SJCRH30 (cell line): ENCODE results near the gene HCST. TPM values are rescaled to one million over a fixed set of nuclear protein-coding genes. Genes with fewer than 3 reads are reported as not detected.

Experiments
- DNase-seq, 2 experiments: peaks; one replicate each; pipeline ENCODE4 v3.0.0-alpha.2; 2015 to 2020
- H3K27ac ChIP-seq: fragments of 250-450 bp; sonication (Bioruptor Pico); 2 replicates; pipeline ENCODE4 v1.5.1; 2020; ENCODE audit warnings: mild to moderate bottlenecking, moderate library complexity
- H3K27me3 ChIP-seq: fragments of 250-450 bp; sonication (Bioruptor Pico); 2 replicates; pipeline ENCODE4 v1.5.1; 2020; ENCODE audit warnings: mild to moderate bottlenecking, moderate library complexity
- H3K36me3 ChIP-seq: fragments of 250-450 bp; sonication (Bioruptor Pico); 2 replicates; pipeline ENCODE4 v1.5.1; 2020; ENCODE audit warnings: mild to moderate bottlenecking, moderate library complexity
- H3K4me1 ChIP-seq: fragments of 250-450 bp; sonication (Bioruptor Pico); 2 replicates; pipeline ENCODE4 v1.5.1; 2020; ENCODE audit warnings: mild to moderate bottlenecking, moderate library complexity
- H3K4me3 ChIP-seq: fragments of 250-450 bp; sonication (Bioruptor Pico); 2 replicates; pipeline ENCODE4 v1.5.1; 2020; ENCODE audit warnings: mild to moderate bottlenecking, moderate library complexity
- H3K9me3 ChIP-seq: fragments of 250-450 bp; sonication (Bioruptor Pico); replicated peaks from 2 replicates; pipeline ENCODE4 v1.5.1; 2020; ENCODE audit warnings: mild to moderate bottlenecking, moderate library complexity
- total RNA-seq: library from RNA; depleted of rRNA; stranded (reverse); fragments of >200 nt; shearing (Covaris generic); gene quantifications from 2 replicates; pipeline ENCODE4 v1.2.3, GENCODE V29; 2014; rRNA removed

HCST gene
- total RNA-seq, 1 experiment from 2014 or later, result not detected

DNA sequence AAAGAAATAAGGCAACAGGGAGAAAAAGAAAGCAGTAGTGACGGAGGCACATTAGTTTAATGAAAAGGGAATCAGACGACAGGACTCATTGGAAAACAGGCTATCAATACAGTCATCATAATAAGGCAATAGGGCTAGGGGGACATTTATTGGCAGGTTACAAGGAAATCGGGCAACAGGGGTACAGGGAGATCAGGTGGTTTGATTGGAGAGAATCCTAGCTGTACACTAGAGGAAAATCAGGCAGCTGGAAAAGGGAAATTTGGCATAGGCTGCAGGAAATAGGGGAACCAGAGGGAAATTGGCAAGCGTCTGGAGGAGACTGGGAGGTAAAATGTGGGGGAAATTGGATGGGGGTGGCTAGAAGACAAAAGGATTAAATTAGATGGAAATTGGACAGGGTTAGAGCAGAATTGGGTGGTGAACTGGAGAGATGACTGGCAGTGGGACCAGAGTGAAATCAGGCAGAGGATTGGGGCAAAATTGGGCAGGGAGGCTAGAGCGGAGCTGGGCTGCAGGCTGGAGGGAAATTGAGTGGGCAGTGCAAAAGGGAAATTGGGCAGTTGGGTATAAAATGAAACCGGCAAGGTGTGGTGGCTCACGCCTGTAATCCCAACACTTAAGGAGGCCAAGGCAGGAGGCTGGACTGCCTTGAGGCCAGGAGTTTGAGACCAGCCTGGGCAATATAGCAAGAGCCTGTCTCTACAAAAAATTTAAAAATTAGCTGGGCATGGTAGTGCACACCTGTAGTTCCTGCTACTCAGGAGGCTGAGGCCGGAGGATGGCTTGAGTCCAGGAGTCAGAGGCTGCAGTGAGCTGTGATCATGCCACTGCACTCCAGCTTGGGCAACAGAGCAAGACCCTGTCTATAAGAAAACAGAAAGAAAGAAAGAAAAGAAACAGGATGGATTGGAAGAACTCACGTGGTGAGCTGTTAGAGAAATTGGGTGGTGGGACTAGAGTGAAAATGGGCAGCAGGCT, 41.3 kb downstream of the HCST start:
- H3K4me1 ChIP-seq, result no peaks in the 10 kb centered on the region

DNA sequence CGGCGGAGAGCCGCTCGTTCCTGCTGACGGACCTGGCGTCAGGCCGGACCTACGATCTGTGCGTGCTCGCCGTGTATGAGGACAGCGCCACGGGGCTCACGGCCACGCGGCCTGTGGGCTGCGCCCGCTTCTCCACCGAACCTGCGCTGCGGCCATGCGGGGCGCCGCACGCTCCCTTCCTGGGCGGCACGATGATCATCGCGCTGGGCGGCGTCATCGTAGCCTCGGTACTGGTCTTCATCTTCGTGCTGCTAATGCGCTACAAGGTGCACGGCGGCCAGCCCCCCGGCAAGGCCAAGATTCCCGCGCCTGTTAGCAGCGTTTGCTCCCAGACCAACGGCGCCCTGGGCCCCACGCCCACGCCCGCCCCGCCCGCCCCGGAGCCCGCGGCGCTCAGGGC, 42.2 kb downstream of the HCST start:
- H3K27ac ChIP-seq, result no peak overlapping the region
- H3K36me3 ChIP-seq, result no peaks in the 10 kb centered on the region
- H3K27me3 ChIP-seq, result no peaks in the 10 kb centered on the region
- no peak for DNase-seq
- no peaks in the 10 kb centered on the region for H3K9me3 ChIP-seq
- no peak overlapping the region for H3K4me3 ChIP-seq
- H3K4me1 ChIP-seq, result no peaks in the 10 kb centered on the region

More for the DNA sequence above, 41.3 kb downstream of the HCST start:
- Histone ChIP-seq H3K4me3 (no peak overlapping the region), H3K27ac (no peak overlapping the region), H3K27me3 (no peaks in the 10 kb centered on the region), H3K36me3 (no peaks in the 10 kb centered on the region), H3K9me3 (no peaks in the 10 kb centered on the region)
- DNase-seq, result no peak

GRCh38 chr19:35945121-35945790, 42.9 kb downstream of the HCST start:
- H3K4me1 ChIP-seq, result no peaks in the 10 kb centered on the region
- H3K4me3 ChIP-seq, result no peak overlapping the region
- H3K27me3 ChIP-seq, result no peaks in the 10 kb centered on the region
- H3K36me3 ChIP-seq, result no peaks in the 10 kb centered on the region
- no peak overlapping the region for H3K27ac ChIP-seq
- no peaks in the 10 kb centered on the region for H3K9me3 ChIP-seq
- DNase-seq, result no peak

DNA sequence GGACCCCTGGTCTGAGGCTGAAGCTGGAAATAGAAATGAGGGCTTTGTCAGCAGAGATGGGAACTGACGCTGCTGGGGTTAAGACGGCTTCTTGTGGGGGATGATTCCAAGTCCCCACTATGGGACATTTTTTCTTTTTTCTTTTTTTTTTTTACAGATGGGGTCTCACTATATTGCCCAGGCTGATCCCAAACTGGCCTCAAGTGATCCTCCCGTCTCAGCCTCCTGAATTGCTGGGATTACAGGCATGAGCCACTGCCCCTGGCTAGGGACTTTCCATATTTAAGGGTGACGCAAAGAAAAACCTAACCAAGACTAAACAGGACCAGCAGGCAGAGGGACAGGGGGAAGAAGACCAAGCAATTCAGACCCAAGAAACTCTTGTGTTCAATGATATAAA, 43.9 kb downstream of the HCST start:
- Histone ChIP-seq H3K9me3 (no peaks in the 10 kb centered on the region), H3K27me3 (no peaks in the 10 kb centered on the region), H3K4me1 (no peaks in the 10 kb centered on the region), H3K27ac (no peak overlapping the region), H3K36me3 (no peaks in the 10 kb centered on the region), H3K4me3 (no peak overlapping the region)
- DNase-seq, result no peak

GRCh38 chr19:35949131-35949530, 46.8 kb downstream of the HCST start:
- H3K27ac ChIP-seq, result no peak overlapping the region
- no peaks in the 10 kb centered on the region for H3K27me3 ChIP-seq
- H3K9me3 ChIP-seq, result no peaks in the 10 kb centered on the region
- DNase-seq, result peak in 1 of 2 experiments; percentile 29
- H3K4me1 ChIP-seq, result no peaks in the 10 kb centered on the region
- no peaks in the 10 kb centered on the region for H3K36me3 ChIP-seq
- H3K4me3 ChIP-seq, result no peak overlapping the region

Other genes with a start within 250 kb of the HCST start
- not detected in 2 replicates for gene UPK1A, start 236.0 kb upstream of the HCST start, total RNA-seq
- gene ZBTB32, start 198.0 kb upstream of the HCST start, total RNA-seq, result not detected in 2 replicates
- 13.1 and 15.1 TPM in 2 replicates for gene KMT2B, start 184.5 kb upstream of the HCST start, total RNA-seq
- gene IGFLR1, start 160.1 kb upstream of the HCST start, total RNA-seq, result 4.3 and 10.3 TPM in 2 replicates
- gene U2AF1L4, start 157.1 kb upstream of the HCST start, total RNA-seq, result 9.7 and 11.4 TPM in 2 replicates
- 37.7 and 47.2 TPM in 2 replicates for gene PSENEN, start 156.9 kb upstream of the HCST start, total RNA-seq
- 4.9 and 6.1 TPM in 2 replicates for gene LIN37, start 154.0 kb upstream of the HCST start, total RNA-seq
- gene HSPB6, start 145.5 kb upstream of the HCST start, total RNA-seq, result not detected in 2 replicates
- gene PROSER3, start 144.4 kb upstream of the HCST start, total RNA-seq, result 10.0 and 11.1 TPM in 2 replicates
- gene ARHGAP33, start 127.0 kb upstream of the HCST start, total RNA-seq, result 8.9 and 10.5 TPM in 2 replicates
- not detected in 2 replicates for gene PRODH2, start 89.7 kb upstream of the HCST start, total RNA-seq
- not detected in 2 replicates for gene NPHS1, start 50.0 kb upstream of the HCST start, total RNA-seq
- not detected in 2 replicates for gene KIRREL2, start 45.6 kb upstream of the HCST start, total RNA-seq
- gene APLP1, start 34.0 kb upstream of the HCST start, total RNA-seq, result 32.1 and 32.7 TPM in 2 replicates
- 6.2 and 7.3 TPM in 2 replicates for gene NFKBID, start 2.0 kb upstream of the HCST start, total RNA-seq
- gene TYROBP, start 5.8 kb downstream of the HCST start, total RNA-seq, result not detected in 2 replicates
- 5.1 and 10.2 TPM in 2 replicates for gene LRFN3, start 33.8 kb downstream of the HCST start, total RNA-seq
- 21.6 and 27.9 TPM in 2 replicates for gene SDHAF1, start 92.7 kb downstream of the HCST start, total RNA-seq
- 0.10 and 0.20 TPM in 2 replicates for gene SYNE4, start 106.3 kb downstream of the HCST start, total RNA-seq
- gene ALKBH6, start 111.7 kb downstream of the HCST start, total RNA-seq, result 17.4 and 19.8 TPM in 2 replicates
- gene CLIP3, start 130.3 kb downstream of the HCST start, total RNA-seq, result 1.6 and 3.3 TPM in 2 replicates
- 3.9 and 4.8 TPM in 2 replicates for gene THAP8, start 151.8 kb downstream of the HCST start, total RNA-seq
- gene WDR62, start 152.4 kb downstream of the HCST start, total RNA-seq, result 19.8 and 23.5 TPM in 2 replicates
- gene OVOL3, start 208.6 kb downstream of the HCST start, total RNA-seq, result 0.79 and 1.4 TPM in 2 replicates
- 140 and 153 TPM in 2 replicates for gene POLR2I, start 212.3 kb downstream of the HCST start, total RNA-seq
- gene TBCB, start 212.9 kb downstream of the HCST start, total RNA-seq, result 212 and 217 TPM in 2 replicates
- 339 and 397 TPM in 2 replicates for gene CAPNS1, start 237.5 kb downstream of the HCST start, total RNA-seq
- 0.61 TPM in 1 of 2 replicates, not detected in the other for gene COX7A1, start 249.9 kb downstream of the HCST start, total RNA-seq